Measurements from ENCODE around the gene BHLHE23.

Gene BHLHE23

GRCh38 chr20:63006540-63007359, at the start of gene BHLHE23:
Gene BHLHE23, minus strand, starts transcription at chr20:63006964. Its CDS starts 190 bp downstream, at chr20:63006774.
- DNase-seq, result no peak

GRCh38 chr20:63055575-63056235, 48.9 kb upstream of the BHLHE23 start:
- DNase-seq, result no peak

- no peak for DNase-seq
These were observed 48.0 kb upstream of the BHLHE23 start for GRCh38 chr20:63054681-63055240.

GRCh38 chr20:63054103-63054474, 47.3 kb upstream of the BHLHE23 start:
- DNase-seq, result no peak

- no peak for DNase-seq
These were observed 46.8 kb upstream of the BHLHE23 start for GRCh38 chr20:63053432-63054102.

GRCh38 chr20:63052571-63053431, 46.0 kb upstream of the BHLHE23 start:
- no peak for DNase-seq

GRCh38 chr20:63051911-63052310, 45.1 kb upstream of the BHLHE23 start:
- DNase-seq, result no peak

GRCh38 chr20:63051186-63051860, 44.6 kb upstream of the BHLHE23 start:
- no peak for DNase-seq

- no peak for DNase-seq
These were observed 43.6 kb upstream of the BHLHE23 start for GRCh38 chr20:63050406-63050805.

- no peak for DNase-seq
These were observed 42.9 kb upstream of the BHLHE23 start for GRCh38 chr20:63049561-63050221.

GRCh38 chr20:63049191-63049518, 42.4 kb upstream of the BHLHE23 start:
- no peak for DNase-seq

GRCh38 chr20:63048516-63049190, 41.9 kb upstream of the BHLHE23 start:
- no peak for DNase-seq

GRCh38 chr20:63047946-63048345, 41.2 kb upstream of the BHLHE23 start:
- DNase-seq, result no peak

- DNase-seq, result no peak
These were observed 40.5 kb upstream of the BHLHE23 start for GRCh38 chr20:63047267-63047666.

- DNase-seq, result no peak
These were observed 40.1 kb upstream of the BHLHE23 start for GRCh38 chr20:63046841-63047240.

- no peak for DNase-seq
These were observed 39.2 kb upstream of the BHLHE23 start for GRCh38 chr20:63045991-63046390.

GRCh38 chr20:63045401-63045800, 38.6 kb upstream of the BHLHE23 start:
- DNase-seq, result no peak

GRCh38 chr20:63044605-63045004, 37.8 kb upstream of the BHLHE23 start:
- DNase-seq, result no peak

GRCh38 chr20:63044204-63044600, 37.4 kb upstream of the BHLHE23 start:
- no peak for DNase-seq

- DNase-seq, result no peak
These were observed 36.8 kb upstream of the BHLHE23 start for GRCh38 chr20:63043348-63044203.

Measured in NCI-H526 treated with DMSO at 0.1 percent for 48 hours (cell line).